Measurements from ENCODE around the gene ZXDC.

GRCh38 chr3:126422121-126422520 is 53.6 kb downstream of the ZXDC start:
- TF ChIP-seq CTCF (IDR thresholded peaks at IDR 0.05) (no peak), POLR2A (IDR thresholded peaks at IDR 0.05) (no peak), POLR2AphosphoS5 (IDR thresholded peaks at IDR 0.05) (no peak), EP300 (IDR thresholded peaks at IDR 0.05) (no peak)

Data from suprapubic skin (tissue), 4 donors.